Frontal cortex (tissue), 4 donors: Measurements from ENCODE around the gene CDH23. TPM values are rescaled to one million over a fixed set of nuclear protein-coding genes. Genes with fewer than 3 reads are reported as not detected.

Experiments
- DNase-seq, 2 donors: peaks; one replicate each; pipeline ENCODE4 v3.0.0; 2012; ENCODE audit warnings: low spot score in 2 of 2
- FAIRE-seq: peaks from 2 replicates; lab custom pipeline; 2012; peaks lifted over from hg19 to GRCh38; lab: Jason Lieb, UNC
- total RNA-seq: library from RNA; depleted of rRNA; stranded (reverse); fragments of >200 nt; gene quantifications from one replicate; pipeline ENCODE4 v1.2.3, GENCODE V29; 2014
- donor health status: control.
- donor health status: control.
- donor health status: control.

Gene CDH23
- total RNA-seq, 1 donor from 2014 or later = 3.3 TPM

GRCh38 chr10:71700731-71701368 lies 304.1 kb downstream of the CDH23 start:
- DNase-seq (no peak), FAIRE-seq (no peak)

- DNase-seq (no peak), FAIRE-seq (no peak)
Measured at GRCh38 chr10:71701496-71702132, 304.9 kb downstream of the CDH23 start.

GRCh38 chr10:71703577-71703976 lies 306.9 kb downstream of the CDH23 start:
- FAIRE-seq (no peak), DNase-seq (no peak)

GRCh38 chr10:71704816-71705215 lies 308.1 kb downstream of the CDH23 start:
- no peak for DNase-seq
- no peak for FAIRE-seq

- FAIRE-seq (no peak), DNase-seq (no peak)
Measured at GRCh38 chr10:71705582-71705981, 308.9 kb downstream of the CDH23 start.

GRCh38 chr10:71706216-71707121 lies 309.7 kb downstream of the CDH23 start:
- no peak for FAIRE-seq
- no peak for DNase-seq

- DNase-seq (no peak), FAIRE-seq (no peak)
Measured at GRCh38 chr10:71707240-71707789, 310.6 kb downstream of the CDH23 start.

GRCh38 chr10:71708301-71708703 lies 311.6 kb downstream of the CDH23 start:
- no peak for FAIRE-seq
- DNase-seq = peak; percentile 50 to 64

- no peak for DNase-seq
- FAIRE-seq = no peak
Measured at GRCh38 chr10:71708897-71709882, 312.5 kb downstream of the CDH23 start.

- no peak for DNase-seq
- no peak for FAIRE-seq
Measured at GRCh38 chr10:71710519-71710918, 313.8 kb downstream of the CDH23 start.

- FAIRE-seq (no peak), DNase-seq (no peak)
Measured at GRCh38 chr10:71711052-71711623, 314.4 kb downstream of the CDH23 start.

GRCh38 chr10:71712170-71712569 lies 315.4 kb downstream of the CDH23 start:
- no peak for DNase-seq
- FAIRE-seq = no peak

GRCh38 chr10:71712572-71713134 lies 315.9 kb downstream of the CDH23 start:
- no peak for DNase-seq
- no peak for FAIRE-seq

GRCh38 chr10:71713135-71714030 lies 316.7 kb downstream of the CDH23 start:
- FAIRE-seq = no peak
- peak; percentile 77 to 78 for DNase-seq

- FAIRE-seq (no peak), DNase-seq (no peak)
Measured at GRCh38 chr10:71714031-71714410, 317.3 kb downstream of the CDH23 start.

- DNase-seq (no peak), FAIRE-seq (no peak)
Measured at GRCh38 chr10:71714592-71714991, 317.9 kb downstream of the CDH23 start.

- FAIRE-seq (no peak), DNase-seq (no peak)
Measured at GRCh38 chr10:71715026-71715425, 318.3 kb downstream of the CDH23 start.

- DNase-seq (no peak), FAIRE-seq (no peak)
Measured at GRCh38 chr10:71715860-71716259, 319.1 kb downstream of the CDH23 start.
